HEK293 (cell line): ENCODE results near the gene HOXB7.

ENCODE experiments used
- EGR2 ChIP-seq: fragments of 450-650 bp; formaldehyde crosslinking; IDR thresholded peaks from 2 replicates; pipeline ENCODE4 v1.5.1; 2016; ENCODE audit warnings: low read depth, missing biosample characterization, missing genetic modification characterization
- GLI2 ChIP-seq: fragments of 450-650 bp; formaldehyde crosslinking; IDR thresholded peaks from 2 replicates; pipeline ENCODE4; 2017; ENCODE audit warnings: missing biosample characterization, missing genetic modification characterization, low read depth, borderline replicate concordance
- RBAK ChIP-seq: fragments of 450-650 bp; formaldehyde crosslinking; IDR thresholded peaks from 2 replicates; pipeline ENCODE4 v1.5.1; 2016; ENCODE audit warnings: missing biosample characterization, missing genetic modification characterization
- SCRT1 ChIP-seq: fragments of 450-650 bp; formaldehyde crosslinking; IDR thresholded peaks from 2 replicates; pipeline ENCODE4 v1.5.1; 2016; ENCODE audit warnings: missing biosample characterization, missing genetic modification characterization, borderline replicate concordance
- SP2 ChIP-seq: fragments of 450-650 bp; formaldehyde crosslinking; IDR thresholded peaks from 2 replicates; pipeline ENCODE4 v1.5.1; 2016; ENCODE audit warnings: missing biosample characterization, missing genetic modification characterization
- TCF7L2 ChIP-seq: IDR thresholded peaks from 2 replicates; pipeline ENCODE4 v1.6.1; 2011; ENCODE audit warnings: low read depth, mild to moderate bottlenecking, inconsistent platforms, low read length, moderate library complexity, borderline replicate concordance
- ZNF214 ChIP-seq: fragments of 450-650 bp; formaldehyde crosslinking; IDR thresholded peaks from 2 replicates; pipeline ENCODE4 v1.5.1; 2017; ENCODE audit warnings: missing biosample characterization, mild to moderate bottlenecking, missing genetic modification characterization, borderline replicate concordance
- ZNF23 ChIP-seq: fragments of 450-650 bp; formaldehyde crosslinking; IDR thresholded peaks from 2 replicates; pipeline ENCODE4 v1.5.1; 2016; ENCODE audit warnings: missing biosample characterization, missing genetic modification characterization, borderline replicate concordance
- ZNF341 ChIP-seq: fragments of 450-650 bp; formaldehyde crosslinking; IDR thresholded peaks from 2 replicates; pipeline ENCODE4; 2016; ENCODE audit warnings: low read depth, missing biosample characterization, missing genetic modification characterization
- ZNF48 ChIP-seq: fragments of 450-650 bp; formaldehyde crosslinking; IDR thresholded peaks from 2 replicates; pipeline ENCODE4 v1.5.1; 2016; ENCODE audit warnings: missing biosample characterization, missing genetic modification characterization
- ZNF521 ChIP-seq: fragments of 450-650 bp; formaldehyde crosslinking; IDR thresholded peaks from 2 replicates; pipeline ENCODE4 v1.5.1; 2017; ENCODE audit warnings: missing biosample characterization, mild to moderate bottlenecking, missing genetic modification characterization
- ZNF571 ChIP-seq: fragments of 450-650 bp; formaldehyde crosslinking; IDR thresholded peaks from 2 replicates; pipeline ENCODE4 v1.5.0; 2017; ENCODE audit warnings: missing biosample characterization, missing genetic modification characterization
- ZNF610 ChIP-seq: fragments of 450-650 bp; formaldehyde crosslinking; IDR thresholded peaks from 2 replicates; pipeline ENCODE4 v1.5.1; 2016; ENCODE audit warnings: missing biosample characterization, missing genetic modification characterization, borderline replicate concordance
- ZNF629 ChIP-seq: fragments of 450-650 bp; formaldehyde crosslinking; IDR thresholded peaks from 2 replicates; pipeline ENCODE4 v1.5.1; 2017; ENCODE audit warnings: missing biosample characterization, missing genetic modification characterization
- ZNF747 ChIP-seq: fragments of 450-650 bp; formaldehyde crosslinking; IDR thresholded peaks from 2 replicates; pipeline ENCODE4 v1.5.1; 2016; ENCODE audit warnings: missing biosample characterization, missing genetic modification characterization
- ZNF791 ChIP-seq: fragments of 450-650 bp; formaldehyde crosslinking; IDR thresholded peaks from 2 replicates; pipeline ENCODE4 v1.5.1; 2016; ENCODE audit warnings: missing biosample characterization, missing genetic modification characterization
- ZSCAN23 ChIP-seq: fragments of 450-650 bp; formaldehyde crosslinking; IDR thresholded peaks from 2 replicates; pipeline ENCODE4 v1.5.1; 2016; ENCODE audit warnings: missing biosample characterization, missing genetic modification characterization
- ZXDB ChIP-seq: fragments of 450-650 bp; formaldehyde crosslinking; IDR thresholded peaks from 2 replicates; pipeline ENCODE4 v1.5.1; 2016; ENCODE audit warnings: missing biosample characterization, missing genetic modification characterization
- TF ChIP-seq, protein P1 (sequence below): fragments of 450-650 bp; formaldehyde crosslinking; IDR thresholded peaks from 2 replicates; pipeline ENCODE4 v1.5.1; 2016; ENCODE audit warnings: missing biosample characterization, missing genetic modification characterization
- TF ChIP-seq, protein P2 (sequence below): fragments of 450-650 bp; formaldehyde crosslinking; IDR thresholded peaks from 2 replicates; pipeline ENCODE4 v1.5.1; 2016; ENCODE audit warnings: missing biosample characterization, missing genetic modification characterization
- TF ChIP-seq, protein P3 (sequence below): fragments of 450-650 bp; formaldehyde crosslinking; IDR thresholded peaks from 2 replicates; pipeline ENCODE4 v1.5.1; 2016; ENCODE audit warnings: missing biosample characterization, missing genetic modification characterization
- TF ChIP-seq, protein P4 (sequence below): fragments of 450-650 bp; formaldehyde crosslinking; IDR thresholded peaks from 2 replicates; pipeline ENCODE4; 2016; ENCODE audit warnings: missing biosample characterization, missing genetic modification characterization
- TF ChIP-seq, protein P5 (sequence below): fragments of 450-650 bp; formaldehyde crosslinking; IDR thresholded peaks from 2 replicates; pipeline ENCODE4 v1.5.1; 2016; ENCODE audit warnings: missing biosample characterization, missing genetic modification characterization
- TF ChIP-seq, protein P6 (sequence below): fragments of 450-650 bp; formaldehyde crosslinking; IDR thresholded peaks from 2 replicates; pipeline ENCODE4 v1.5.1; 2016; ENCODE audit warnings: missing biosample characterization, missing genetic modification characterization
- TF ChIP-seq, protein P7 (sequence below): fragments of 450-650 bp; formaldehyde crosslinking; IDR thresholded peaks from 2 replicates; pipeline ENCODE4 v1.5.1; 2016; ENCODE audit warnings: missing biosample characterization, missing genetic modification characterization

HOXB7 gene

GRCh38 chr17:48577330-48577945 lies 33.4 kb downstream of the HOXB7 start (continued):
- TF ChIP-seq, protein P1, sequence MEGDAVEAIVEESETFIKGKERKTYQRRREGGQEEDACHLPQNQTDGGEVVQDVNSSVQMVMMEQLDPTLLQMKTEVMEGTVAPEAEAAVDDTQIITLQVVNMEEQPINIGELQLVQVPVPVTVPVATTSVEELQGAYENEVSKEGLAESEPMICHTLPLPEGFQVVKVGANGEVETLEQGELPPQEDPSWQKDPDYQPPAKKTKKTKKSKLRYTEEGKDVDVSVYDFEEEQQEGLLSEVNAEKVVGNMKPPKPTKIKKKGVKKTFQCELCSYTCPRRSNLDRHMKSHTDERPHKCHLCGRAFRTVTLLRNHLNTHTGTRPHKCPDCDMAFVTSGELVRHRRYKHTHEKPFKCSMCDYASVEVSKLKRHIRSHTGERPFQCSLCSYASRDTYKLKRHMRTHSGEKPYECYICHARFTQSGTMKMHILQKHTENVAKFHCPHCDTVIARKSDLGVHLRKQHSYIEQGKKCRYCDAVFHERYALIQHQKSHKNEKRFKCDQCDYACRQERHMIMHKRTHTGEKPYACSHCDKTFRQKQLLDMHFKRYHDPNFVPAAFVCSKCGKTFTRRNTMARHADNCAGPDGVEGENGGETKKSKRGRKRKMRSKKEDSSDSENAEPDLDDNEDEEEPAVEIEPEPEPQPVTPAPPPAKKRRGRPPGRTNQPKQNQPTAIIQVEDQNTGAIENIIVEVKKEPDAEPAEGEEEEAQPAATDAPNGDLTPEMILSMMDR (tag by site-specific recombination): no peak
- TF ChIP-seq ZNF629 (peak; percentile 89), ZNF791 (no peak), ZNF214 (tag by site-specific recombination) (no peak), ZNF521 (no peak), GLI2 (tag by site-specific recombination) (peak; percentile 95), ZSCAN23 (0 out of 2 replicates have a peak, but pooled peaks have one; percentile 25), ZXDB (tag by site-specific recombination) (peak; percentile 97), TCF7L2 (peak; percentile 100), EGR2 (tag by site-specific recombination) (peak; percentile 96), ZNF610 (tag by site-specific recombination) (peak; percentile 73; the same call in 1 of the 2 replicates), RBAK (no peak), ZNF23 (no peak), ZNF571 (tag by site-specific recombination) (no peak), ZNF48 (tag by site-specific recombination) (no peak), ZNF341 (tag by site-specific recombination) (peak; percentile 60), SP2 (peak; percentile 25), SCRT1 (tag by site-specific recombination) (no peak), ZNF747 (tag by site-specific recombination) (no peak)
- TF ChIP-seq, protein P2, sequence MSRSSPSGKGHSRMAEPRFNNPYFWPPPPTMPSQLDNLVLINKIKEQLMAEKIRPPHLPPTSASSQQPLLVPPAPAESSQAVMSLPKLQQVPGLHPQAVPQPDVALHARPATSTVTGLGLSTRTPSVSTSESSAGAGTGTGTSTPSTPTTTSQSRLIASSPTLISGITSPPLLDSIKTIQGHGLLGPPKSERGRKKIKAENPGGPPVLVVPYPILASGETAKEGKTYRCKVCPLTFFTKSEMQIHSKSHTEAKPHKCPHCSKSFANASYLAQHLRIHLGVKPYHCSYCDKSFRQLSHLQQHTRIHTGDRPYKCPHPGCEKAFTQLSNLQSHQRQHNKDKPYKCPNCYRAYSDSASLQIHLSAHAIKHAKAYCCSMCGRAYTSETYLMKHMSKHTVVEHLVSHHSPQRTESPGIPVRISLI (tag by site-specific recombination): no peak
- TF ChIP-seq, protein P3, sequence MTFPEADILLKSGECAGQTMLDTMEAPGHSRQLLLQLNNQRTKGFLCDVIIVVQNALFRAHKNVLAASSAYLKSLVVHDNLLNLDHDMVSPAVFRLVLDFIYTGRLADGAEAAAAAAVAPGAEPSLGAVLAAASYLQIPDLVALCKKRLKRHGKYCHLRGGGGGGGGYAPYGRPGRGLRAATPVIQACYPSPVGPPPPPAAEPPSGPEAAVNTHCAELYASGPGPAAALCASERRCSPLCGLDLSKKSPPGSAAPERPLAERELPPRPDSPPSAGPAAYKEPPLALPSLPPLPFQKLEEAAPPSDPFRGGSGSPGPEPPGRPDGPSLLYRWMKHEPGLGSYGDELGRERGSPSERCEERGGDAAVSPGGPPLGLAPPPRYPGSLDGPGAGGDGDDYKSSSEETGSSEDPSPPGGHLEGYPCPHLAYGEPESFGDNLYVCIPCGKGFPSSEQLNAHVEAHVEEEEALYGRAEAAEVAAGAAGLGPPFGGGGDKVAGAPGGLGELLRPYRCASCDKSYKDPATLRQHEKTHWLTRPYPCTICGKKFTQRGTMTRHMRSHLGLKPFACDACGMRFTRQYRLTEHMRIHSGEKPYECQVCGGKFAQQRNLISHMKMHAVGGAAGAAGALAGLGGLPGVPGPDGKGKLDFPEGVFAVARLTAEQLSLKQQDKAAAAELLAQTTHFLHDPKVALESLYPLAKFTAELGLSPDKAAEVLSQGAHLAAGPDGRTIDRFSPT: peak; percentile 81
- TF ChIP-seq, protein P4, sequence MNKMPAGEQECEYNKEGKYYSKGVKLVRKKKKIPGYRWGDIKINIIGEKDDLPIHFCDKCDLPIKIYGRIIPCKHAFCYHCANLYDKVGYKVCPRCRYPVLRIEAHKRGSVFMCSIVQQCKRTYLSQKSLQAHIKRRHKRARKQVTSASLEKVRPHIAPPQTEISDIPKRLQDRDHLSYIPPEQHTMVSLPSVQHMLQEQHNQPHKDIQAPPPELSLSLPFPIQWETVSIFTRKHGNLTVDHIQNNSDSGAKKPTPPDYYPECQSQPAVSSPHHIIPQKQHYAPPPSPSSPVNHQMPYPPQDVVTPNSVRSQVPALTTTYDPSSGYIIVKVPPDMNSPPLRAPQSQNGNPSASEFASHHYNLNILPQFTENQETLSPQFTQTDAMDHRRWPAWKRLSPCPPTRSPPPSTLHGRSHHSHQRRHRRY: peak; percentile 82; the same call in 1 of the 2 replicates
- TF ChIP-seq, protein P5, sequence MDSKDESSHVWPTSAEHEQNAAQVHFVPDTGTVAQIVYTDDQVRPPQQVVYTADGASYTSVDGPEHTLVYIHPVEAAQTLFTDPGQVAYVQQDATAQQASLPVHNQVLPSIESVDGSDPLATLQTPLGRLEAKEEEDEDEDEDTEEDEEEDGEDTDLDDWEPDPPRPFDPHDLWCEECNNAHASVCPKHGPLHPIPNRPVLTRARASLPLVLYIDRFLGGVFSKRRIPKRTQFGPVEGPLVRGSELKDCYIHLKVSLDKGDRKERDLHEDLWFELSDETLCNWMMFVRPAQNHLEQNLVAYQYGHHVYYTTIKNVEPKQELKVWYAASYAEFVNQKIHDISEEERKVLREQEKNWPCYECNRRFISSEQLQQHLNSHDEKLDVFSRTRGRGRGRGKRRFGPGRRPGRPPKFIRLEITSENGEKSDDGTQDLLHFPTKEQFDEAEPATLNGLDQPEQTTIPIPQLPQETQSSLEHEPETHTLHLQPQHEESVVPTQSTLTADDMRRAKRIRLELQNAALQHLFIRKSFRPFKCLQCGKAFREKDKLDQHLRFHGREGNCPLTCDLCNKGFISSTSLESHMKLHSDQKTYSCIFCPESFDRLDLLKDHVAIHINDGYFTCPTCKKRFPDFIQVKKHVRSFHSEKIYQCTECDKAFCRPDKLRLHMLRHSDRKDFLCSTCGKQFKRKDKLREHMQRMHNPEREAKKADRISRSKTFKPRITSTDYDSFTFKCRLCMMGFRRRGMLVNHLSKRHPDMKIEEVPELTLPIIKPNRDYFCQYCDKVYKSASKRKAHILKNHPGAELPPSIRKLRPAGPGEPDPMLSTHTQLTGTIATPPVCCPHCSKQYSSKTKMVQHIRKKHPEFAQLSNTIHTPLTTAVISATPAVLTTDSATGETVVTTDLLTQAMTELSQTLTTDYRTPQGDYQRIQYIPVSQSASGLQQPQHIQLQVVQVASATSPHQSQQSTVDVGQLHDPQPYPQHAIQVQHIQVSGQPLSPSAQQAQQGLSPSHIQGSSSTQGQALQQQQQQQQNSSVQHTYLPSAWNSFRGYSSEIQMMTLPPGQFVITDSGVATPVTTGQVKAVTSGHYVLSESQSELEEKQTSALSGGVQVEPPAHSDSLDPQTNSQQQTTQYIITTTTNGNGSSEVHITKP (tag by site-specific recombination): peak; percentile 63
- TF ChIP-seq, protein P6, sequence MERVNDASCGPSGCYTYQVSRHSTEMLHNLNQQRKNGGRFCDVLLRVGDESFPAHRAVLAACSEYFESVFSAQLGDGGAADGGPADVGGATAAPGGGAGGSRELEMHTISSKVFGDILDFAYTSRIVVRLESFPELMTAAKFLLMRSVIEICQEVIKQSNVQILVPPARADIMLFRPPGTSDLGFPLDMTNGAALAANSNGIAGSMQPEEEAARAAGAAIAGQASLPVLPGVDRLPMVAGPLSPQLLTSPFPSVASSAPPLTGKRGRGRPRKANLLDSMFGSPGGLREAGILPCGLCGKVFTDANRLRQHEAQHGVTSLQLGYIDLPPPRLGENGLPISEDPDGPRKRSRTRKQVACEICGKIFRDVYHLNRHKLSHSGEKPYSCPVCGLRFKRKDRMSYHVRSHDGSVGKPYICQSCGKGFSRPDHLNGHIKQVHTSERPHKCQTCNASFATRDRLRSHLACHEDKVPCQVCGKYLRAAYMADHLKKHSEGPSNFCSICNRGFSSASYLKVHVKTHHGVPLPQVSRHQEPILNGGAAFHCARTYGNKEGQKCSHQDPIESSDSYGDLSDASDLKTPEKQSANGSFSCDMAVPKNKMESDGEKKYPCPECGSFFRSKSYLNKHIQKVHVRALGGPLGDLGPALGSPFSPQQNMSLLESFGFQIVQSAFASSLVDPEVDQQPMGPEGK (tag by site-specific recombination): peak; percentile 92
- TF ChIP-seq, protein P7, sequence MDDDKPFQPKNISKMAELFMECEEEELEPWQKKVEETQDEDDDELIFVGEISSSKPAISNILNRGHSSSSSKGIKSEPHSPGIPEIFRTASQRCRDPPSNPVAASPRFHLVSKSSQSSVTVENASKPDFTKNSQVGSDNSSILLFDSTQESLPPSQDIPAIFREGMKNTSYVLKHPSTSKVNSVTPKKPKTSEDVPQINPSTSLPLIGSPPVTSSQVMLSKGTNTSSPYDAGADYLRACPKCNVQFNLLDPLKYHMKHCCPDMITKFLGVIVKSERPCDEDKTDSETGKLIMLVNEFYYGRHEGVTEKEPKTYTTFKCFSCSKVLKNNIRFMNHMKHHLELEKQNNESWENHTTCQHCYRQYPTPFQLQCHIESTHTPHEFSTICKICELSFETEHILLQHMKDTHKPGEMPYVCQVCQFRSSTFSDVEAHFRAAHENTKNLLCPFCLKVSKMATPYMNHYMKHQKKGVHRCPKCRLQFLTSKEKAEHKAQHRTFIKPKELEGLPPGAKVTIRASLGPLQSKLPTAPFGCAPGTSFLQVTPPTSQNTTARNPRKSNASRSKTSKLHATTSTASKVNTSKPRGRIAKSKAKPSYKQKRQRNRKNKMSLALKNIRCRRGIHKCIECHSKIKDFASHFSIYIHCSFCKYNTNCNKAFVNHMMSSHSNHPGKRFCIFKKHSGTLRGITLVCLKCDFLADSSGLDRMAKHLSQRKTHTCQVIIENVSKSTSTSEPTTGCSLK: no peak
